CD14-positive monocyte (primary cell): ENCODE measurements around the gene CYFIP2. TPM values are rescaled to one million over a fixed set of nuclear protein-coding genes. Genes with fewer than 3 reads are reported as not detected.

Source experiments
- DNase-seq, 3 donors: peaks; one replicate each; pipeline ENCODE4 v3.0.0-alpha.2; 2011 to 2022
- H2AFZ ChIP-seq: 2 replicates; pipeline ENCODE4 v1.6.0; 2012; ENCODE audit warnings: mild to moderate bottlenecking, low read depth, low read length, inconsistent platforms; ENCODE audit not compliant: insufficient read depth, poor library complexity, severe bottlenecking
- H3K27ac ChIP-seq, 2 donors: 1 replicate in 1 of 2; 2 replicates in 1 of 2; pipeline ENCODE4 v1.5.1; 2012 to 2013; ENCODE audit warnings: low read length in 2 of 2, control low read depth in 1 of 2, inconsistent platforms in 1 of 2, low read depth in 1 of 2, mild to moderate bottlenecking in 1 of 2
- H3K27me3 ChIP-seq, 2 donors: one replicate each; pipeline versions ENCODE4 v1.6.0 to v1.6.1; 2011 to 2013; ENCODE audit warnings: low read length in 2 of 2; ENCODE audit not compliant: control insufficient read depth in 2 of 2, insufficient read depth in 2 of 2
- H3K36me3 ChIP-seq, 2 donors: replicated peaks in 1 of 2; 1 replicate in 1 of 2; 2 replicates in 1 of 2; pipeline versions ENCODE4 v1.5.1 to v1.6.1; 2012 to 2013; ENCODE audit warnings: low read length in 2 of 2, control low read depth in 1 of 2, inconsistent platforms in 1 of 2, mild to moderate bottlenecking in 1 of 2; ENCODE audit not compliant: insufficient read depth in 2 of 2, control insufficient read depth in 1 of 2
- H3K4me1 ChIP-seq, 2 donors: 1 replicate in 1 of 2; 2 replicates in 1 of 2; pipeline versions ENCODE4 v1.5.1 to v1.6.1; 2012 to 2013; ENCODE audit warnings: low read length in 2 of 2, control low read depth in 1 of 2, inconsistent platforms in 1 of 2, mild to moderate bottlenecking in 1 of 2, moderate library complexity in 1 of 2; ENCODE audit not compliant: insufficient read depth in 2 of 2, control insufficient read depth in 1 of 2
- H3K4me2 ChIP-seq: replicated peaks from 2 replicates; pipeline ENCODE3; 2012; ENCODE audit warnings: low read length, moderate library complexity, mild to moderate bottlenecking; ENCODE audit not compliant: poor library complexity, severe bottlenecking; ENCODE audit errors: extremely low read depth
- H3K4me3 ChIP-seq, 3 experiments: fragments of 200-600 bp in 1 of 3; sonication (generic) in 1 of 3; replicated peaks in 1 of 3; 1 replicate in 2 of 3; 2 replicates in 1 of 3; pipeline ENCODE4 v1.5.1; 2011 to 2013; ENCODE audit warnings: low read length in 3 of 3, mild to moderate bottlenecking in 3 of 3, control low read depth in 2 of 3, low read depth in 2 of 3, inconsistent platforms in 1 of 3, moderate library complexity in 1 of 3
- H3K79me2 ChIP-seq: 2 replicates; pipeline ENCODE4 v1.6.0; 2012; ENCODE audit warnings: mild to moderate bottlenecking, control low read depth, inconsistent platforms, low read length, moderate library complexity; ENCODE audit not compliant: insufficient read depth
- H3K9ac ChIP-seq: 2 replicates; pipeline ENCODE4 v1.6.0; 2017; ENCODE audit warnings: low read length, mild to moderate bottlenecking; ENCODE audit not compliant: insufficient read depth, poor library complexity, severe bottlenecking
- H3K9me3 ChIP-seq, 2 donors: replicated peaks in 1 of 2; 1 replicate in 1 of 2; 2 replicates in 1 of 2; pipeline versions ENCODE4 v1.5.1 to v1.6.1; 2012 to 2013; ENCODE audit warnings: low read length in 2 of 2, control low read depth in 1 of 2; ENCODE audit not compliant: control insufficient read depth in 1 of 2, insufficient read depth in 1 of 2
- H4K20me1 ChIP-seq: 2 replicates; pipeline ENCODE4 v1.6.0; 2012; ENCODE audit warnings: mild to moderate bottlenecking, low read length, control low read depth, moderate library complexity; ENCODE audit not compliant: insufficient read depth
- H3K27ac Mint-ChIP-seq, 7 donors: one replicate each; pipeline ENCODE4 v1.8.0; 2020; ENCODE audit warnings: mild to moderate bottlenecking in 7 of 7, mixed read lengths in 7 of 7, moderate library complexity in 6 of 7, inconsistent platforms in 2 of 7
- H3K27me3 Mint-ChIP-seq, 3 donors: one replicate each; pipeline ENCODE4 v1.8.0; 2021 to 2022; ENCODE audit warnings: low read depth in 3 of 3, mild to moderate bottlenecking in 3 of 3, mixed read lengths in 3 of 3, moderate library complexity in 3 of 3, inconsistent platforms in 1 of 3
- H3K36me3 Mint-ChIP-seq, 2 donors: one replicate each; pipeline ENCODE4 v1.8.0; 2020; ENCODE audit warnings: mixed read lengths in 2 of 2, inconsistent platforms in 1 of 2, mild to moderate bottlenecking in 1 of 2
- H3K4me1 Mint-ChIP-seq: one replicate; pipeline ENCODE4 v1.8.0; 2020; ENCODE audit warnings: mild to moderate bottlenecking, mixed read lengths
- H3K4me3 Mint-ChIP-seq, 2 donors: one replicate each; pipeline ENCODE4 v1.8.0; 2020; ENCODE audit warnings: mild to moderate bottlenecking in 2 of 2, mixed read lengths in 2 of 2, moderate library complexity in 1 of 2
- H3K9me3 Mint-ChIP-seq, 7 donors: one replicate each; pipeline ENCODE4 v1.8.0; 2020 to 2022; ENCODE audit warnings: mixed read lengths in 7 of 7, mild to moderate bottlenecking in 6 of 7, moderate library complexity in 6 of 7, inconsistent platforms in 2 of 7
- WGBS: methylation state at CpG from one replicate; pipeline ENCODE4 v1.1.5; 2013; ENCODE audit warnings: missing lambda C conversion rate; ENCODE audit not compliant: insufficient coverage; 5-methylcytosine and 5-hydroxymethylcytosine counted together
- intact Hi-C, 2 donors: fragments of 100-400 bp; cut with micrococcal nuclease; formaldehyde crosslinking; loops; one replicate each; pipeline versions ENCODE4 v1.15.0 to v1.15.1; 2023
- polyA plus RNA-seq, 3 donors: library from polyadenylated mRNA; depleted of rRNA in 1 of 3; unstranded in 2 of 3; stranded (reverse) in 1 of 3; fragments of 300-500 nt in 2 of 3; fragments of >200 nt in 1 of 3; fragmentation: Illumina TruSeq in 2 of 3; gene quantifications; 1 replicate in 2 of 3; 2 replicates in 1 of 3; pipeline ENCODE4 v1.2.3, GENCODE V29; 2012 to 2021
- TF ChIP-seq, protein P1 (sequence below): fragments of 200-600 bp; IDR thresholded peaks from one replicate; pipeline ENCODE4 v1.8.0; 2022; ENCODE audit warnings: antibody characterized with exemption, mild to moderate bottlenecking

The CYFIP2 gene
- polyA plus RNA-seq, 3 donors = 33.6 to 45.6 (median 36.0) TPM

DNA sequence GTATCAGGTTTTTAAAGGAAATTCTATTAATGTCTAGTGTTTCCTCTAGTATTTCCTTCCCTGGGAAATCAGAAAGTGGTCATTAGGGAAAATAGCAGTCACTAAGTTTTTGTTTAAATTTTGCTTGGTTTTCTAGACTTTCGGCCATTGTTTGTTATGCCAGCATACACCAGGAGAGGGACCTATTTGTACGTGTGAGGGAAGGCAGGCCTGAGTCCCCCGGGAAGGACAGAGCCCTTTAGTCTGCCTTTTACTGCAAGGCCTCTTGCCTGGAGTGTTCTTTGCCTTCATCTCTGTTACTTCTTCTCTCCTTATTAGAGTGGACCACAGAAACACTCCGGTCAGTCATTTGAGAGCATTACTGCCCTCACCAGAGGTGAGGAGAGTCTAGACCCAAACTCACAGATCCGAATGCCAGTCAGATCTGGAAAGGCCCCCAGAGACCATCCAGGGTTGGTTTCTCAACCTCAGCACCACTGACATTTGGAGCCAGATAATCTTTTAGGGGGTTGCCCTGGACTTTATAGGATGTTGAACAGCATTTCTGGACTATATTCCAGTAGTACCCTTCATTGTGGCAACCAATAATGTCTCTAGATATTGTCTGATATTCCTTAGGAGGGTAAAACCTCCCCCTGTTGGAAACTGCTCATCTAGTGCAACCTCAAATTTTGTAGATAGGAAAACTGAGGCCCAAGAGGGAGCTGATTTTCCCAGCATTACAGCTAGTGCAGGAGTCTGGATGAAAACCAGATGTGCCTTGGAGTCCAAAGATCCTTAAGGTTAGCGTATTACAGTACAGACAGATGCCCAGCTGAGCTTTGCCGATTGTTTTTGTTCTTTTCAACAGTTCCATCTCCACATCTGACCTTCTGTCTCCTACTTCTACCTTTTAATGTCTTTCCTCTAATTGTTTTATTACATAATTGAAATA lies 101.1 kb downstream of the CYFIP2 start:
- peaks cover 0 to 4% (median 0%) of the 10 kb centered on the region in 3 donors for H3K27me3 Mint-ChIP-seq
- TF ChIP-seq, protein P1, sequence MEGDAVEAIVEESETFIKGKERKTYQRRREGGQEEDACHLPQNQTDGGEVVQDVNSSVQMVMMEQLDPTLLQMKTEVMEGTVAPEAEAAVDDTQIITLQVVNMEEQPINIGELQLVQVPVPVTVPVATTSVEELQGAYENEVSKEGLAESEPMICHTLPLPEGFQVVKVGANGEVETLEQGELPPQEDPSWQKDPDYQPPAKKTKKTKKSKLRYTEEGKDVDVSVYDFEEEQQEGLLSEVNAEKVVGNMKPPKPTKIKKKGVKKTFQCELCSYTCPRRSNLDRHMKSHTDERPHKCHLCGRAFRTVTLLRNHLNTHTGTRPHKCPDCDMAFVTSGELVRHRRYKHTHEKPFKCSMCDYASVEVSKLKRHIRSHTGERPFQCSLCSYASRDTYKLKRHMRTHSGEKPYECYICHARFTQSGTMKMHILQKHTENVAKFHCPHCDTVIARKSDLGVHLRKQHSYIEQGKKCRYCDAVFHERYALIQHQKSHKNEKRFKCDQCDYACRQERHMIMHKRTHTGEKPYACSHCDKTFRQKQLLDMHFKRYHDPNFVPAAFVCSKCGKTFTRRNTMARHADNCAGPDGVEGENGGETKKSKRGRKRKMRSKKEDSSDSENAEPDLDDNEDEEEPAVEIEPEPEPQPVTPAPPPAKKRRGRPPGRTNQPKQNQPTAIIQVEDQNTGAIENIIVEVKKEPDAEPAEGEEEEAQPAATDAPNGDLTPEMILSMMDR = no peak
- Histone ChIP-seq H3K4me2 (no peak overlapping the region), H3K79me2 (no peaks in the 10 kb centered on the region), H3K9ac (no peak overlapping the region), H3K4me3 (no peak overlapping the region), H3K27me3 (no peaks in the 10 kb centered on the region), H4K20me1 (no peaks in the 10 kb centered on the region), H3K27ac (no peak overlapping the region), H3K36me3 (peaks cover 21 to 91% of the 10 kb centered on the region in 2 donors), H3K9me3 (no peaks in the 10 kb centered on the region), H3K4me1 (peaks cover 0 to 2% of the 10 kb centered on the region in 2 donors), H2AFZ (no peak overlapping the region)
- no peaks in the 10 kb centered on the region for H3K9me3 Mint-ChIP-seq
- H3K4me3 Mint-ChIP-seq = no peak overlapping the region
- intact Hi-C loops = no loop called here
- H3K36me3 Mint-ChIP-seq = peaks cover 55 to 66% of the 10 kb centered on the region in 2 donors
- peaks cover 4% of the 10 kb centered on the region for H3K4me1 Mint-ChIP-seq
- no peak for DNase-seq
- WGBS = 86% methylated on average over 4 of the region's 7 CpGs
- no peak overlapping the region for H3K27ac Mint-ChIP-seq

DNA sequence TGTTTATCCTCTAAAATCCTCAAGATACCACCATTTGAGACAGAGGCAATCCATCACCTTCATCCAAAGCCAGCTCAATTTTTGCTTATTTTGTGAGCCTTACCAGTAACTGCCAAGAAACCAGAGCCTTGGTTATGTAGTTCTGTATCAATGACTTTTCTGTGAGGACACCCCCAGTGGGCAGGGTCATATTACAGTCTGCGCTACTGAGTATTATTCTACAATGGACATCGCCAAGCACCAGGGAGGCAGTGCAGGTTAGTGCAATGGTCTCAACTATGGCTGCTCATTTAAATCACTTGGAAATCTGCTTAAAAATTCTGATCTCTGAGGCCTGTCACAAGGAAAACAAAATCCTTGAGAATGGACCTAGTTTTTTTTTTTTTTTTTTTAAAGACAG lies 103.6 kb downstream of the CYFIP2 start:
- H3K27ac ChIP-seq = no peak overlapping the region
- no peak overlapping the region for H3K9ac ChIP-seq
- Mint-ChIP-seq H3K36me3 (peaks cover 51 to 61% of the 10 kb centered on the region in 2 donors), H3K4me3 (no peak overlapping the region), H3K27ac (no peak overlapping the region), H3K4me1 (no peaks in the 10 kb centered on the region), H3K9me3 (no peaks in the 10 kb centered on the region), H3K27me3 (peaks cover 0 to 2% (median 0%) of the 10 kb centered on the region in 3 donors)
- no peaks in the 10 kb centered on the region for H3K4me1 ChIP-seq
- no peak overlapping the region for H2AFZ ChIP-seq
- H3K79me2 ChIP-seq = no peaks in the 10 kb centered on the region
- no peak overlapping the region for H3K4me2 ChIP-seq
- no peak overlapping the region for H3K4me3 ChIP-seq
- peaks cover 8 to 87% of the 10 kb centered on the region in 2 donors for H3K36me3 ChIP-seq
- H3K9me3 ChIP-seq = no peaks in the 10 kb centered on the region
- WGBS = 100% methylated on average over 2 of the region's 2 CpGs
- no peaks in the 10 kb centered on the region for H3K27me3 ChIP-seq
- no peak for DNase-seq
- no peaks in the 10 kb centered on the region for H4K20me1 ChIP-seq
- TF ChIP-seq, protein P1 = no peak
- intact Hi-C loops = no loop called here
